HG03457 (cell line): ENCODE measurements around the gene NECAP2.
"Not testable (repeated sequence)": the region's sequence is repeated elsewhere in the genome, so short reads cannot be mapped to it uniquely, and the experiment has no call there.

Experiments used
- ATAC-seq: cut with Tn5 transposase; IDR thresholded peaks from one replicate; pipeline ENCODE4 v1.9.1; 2021; ENCODE audit warnings: moderate number of reproducible peaks; ENCODE audit not compliant: unreplicated experiment

The NECAP2 gene

DNA sequence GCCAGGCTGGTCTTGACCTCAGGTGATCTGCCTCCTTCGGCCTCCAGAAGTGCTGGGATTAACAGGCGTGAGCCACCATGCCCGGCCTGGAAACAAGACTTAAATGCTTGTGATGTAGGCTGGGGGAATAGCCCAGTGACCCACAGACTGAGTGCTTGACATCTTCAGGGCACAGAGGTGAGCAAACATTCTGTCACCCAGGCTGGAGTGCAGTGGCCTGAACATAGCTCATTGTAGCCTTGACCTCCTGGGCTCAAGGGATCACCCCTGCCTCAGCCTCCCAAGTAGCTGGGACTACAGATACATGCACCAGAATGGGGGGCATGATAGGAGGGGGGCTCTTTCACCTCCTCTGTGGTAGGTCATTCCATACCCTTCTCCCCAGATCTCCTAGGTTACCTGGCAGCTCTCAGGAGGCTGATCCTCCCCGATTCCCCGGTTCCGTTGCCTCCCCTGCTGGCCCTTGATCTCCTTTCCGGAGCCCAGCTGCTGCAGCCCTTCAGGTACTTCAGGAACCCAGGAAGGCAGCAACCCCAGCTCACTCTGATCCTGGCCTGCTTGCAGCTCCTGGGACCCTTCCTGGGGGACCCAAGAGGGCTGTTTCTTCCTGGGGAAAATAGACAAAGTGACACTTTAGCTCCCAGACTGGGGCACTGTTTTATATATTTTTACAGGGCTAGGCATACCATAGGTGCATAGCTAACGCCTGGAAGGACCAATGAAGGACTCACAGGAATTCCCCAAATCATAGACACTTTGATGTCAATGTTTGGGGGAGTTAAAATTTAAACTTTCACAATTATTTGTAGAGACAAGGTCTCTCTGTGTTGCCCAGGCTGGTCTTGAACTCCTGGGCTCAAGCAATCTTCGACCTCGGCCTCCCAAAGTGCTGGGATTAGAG lies 15.1 kb upstream of the NECAP2 start:
- ATAC-seq = no peak

DNA sequence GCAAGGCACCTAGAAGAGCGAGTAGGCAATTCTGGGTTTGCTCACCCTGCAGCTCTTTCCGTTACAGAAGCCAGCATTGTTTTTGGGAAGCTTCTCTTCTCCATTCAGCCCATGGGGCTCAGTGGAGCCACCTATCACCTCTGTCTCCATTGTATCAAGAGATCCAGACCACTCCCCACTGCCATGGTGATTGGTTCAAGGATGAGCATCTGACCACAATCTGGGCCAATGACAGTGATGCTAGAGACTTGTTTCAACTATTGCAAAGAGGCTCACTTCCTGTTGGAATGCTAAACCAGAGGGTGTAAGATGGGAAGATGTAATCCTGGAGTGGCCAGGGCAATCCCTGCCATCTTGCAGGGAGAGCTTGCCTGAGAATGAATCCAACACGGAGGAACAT lies 9.9 kb upstream of the NECAP2 start:
- no peak for ATAC-seq

DNA sequence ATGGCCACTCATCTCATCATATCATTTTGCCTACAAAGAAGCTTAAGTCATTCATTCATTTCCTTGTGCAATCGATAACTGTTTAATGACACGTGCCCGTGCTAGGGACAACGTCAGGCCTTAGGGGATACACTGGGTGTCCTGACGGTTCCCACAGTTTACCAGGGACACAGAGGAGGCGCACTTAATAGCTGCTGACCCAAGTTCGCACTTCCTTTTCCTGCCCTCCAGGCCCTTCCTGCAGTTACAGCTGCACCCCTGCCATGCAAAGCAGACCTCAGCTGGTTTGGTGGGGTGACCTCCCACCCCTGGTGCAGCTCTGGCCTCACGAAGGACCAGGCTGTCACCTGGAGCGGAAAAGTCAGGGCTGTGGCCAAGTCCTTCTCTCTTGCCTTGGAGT lies 7.5 kb upstream of the NECAP2 start:
- ATAC-seq = no peak

DNA sequence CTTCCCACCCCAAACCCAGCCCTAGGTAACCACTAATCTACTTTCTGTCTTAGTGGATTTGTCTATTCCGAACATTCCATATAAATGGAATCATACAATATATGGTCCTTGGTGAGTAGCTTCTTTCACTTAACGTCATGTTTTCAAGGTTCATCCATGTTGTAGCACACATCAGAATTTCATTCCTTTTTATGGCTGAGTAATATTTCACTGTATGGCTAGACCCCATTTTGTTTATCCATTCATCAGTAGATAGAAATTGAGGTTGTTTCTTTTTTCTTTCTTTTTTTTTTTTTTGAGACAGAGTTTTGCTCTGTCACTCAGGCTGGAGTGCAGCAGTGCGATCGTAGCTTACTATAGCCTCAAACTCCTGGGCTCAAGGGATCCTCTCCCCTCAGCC lies 6.5 kb upstream of the NECAP2 start:
- no peak for ATAC-seq

DNA sequence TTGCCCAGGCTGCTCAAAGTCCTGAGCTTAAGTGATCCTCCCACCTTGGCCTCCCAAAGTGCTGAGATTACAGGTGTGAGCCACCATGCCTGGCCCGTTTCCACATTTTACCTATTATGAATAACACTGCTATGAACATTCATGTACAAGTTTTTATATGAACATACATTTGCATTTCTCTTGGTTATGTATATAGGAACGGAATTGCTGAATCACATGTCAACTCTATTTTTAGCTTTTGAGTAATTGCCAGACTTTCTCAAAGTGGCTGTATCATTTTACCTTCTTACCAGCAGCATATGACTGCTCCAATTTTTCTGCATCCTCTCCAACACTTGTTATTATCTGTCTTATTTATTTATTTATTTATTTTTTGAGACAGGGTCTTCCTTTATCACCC lies 6.0 kb upstream of the NECAP2 start:
- ATAC-seq = no peak

DNA sequence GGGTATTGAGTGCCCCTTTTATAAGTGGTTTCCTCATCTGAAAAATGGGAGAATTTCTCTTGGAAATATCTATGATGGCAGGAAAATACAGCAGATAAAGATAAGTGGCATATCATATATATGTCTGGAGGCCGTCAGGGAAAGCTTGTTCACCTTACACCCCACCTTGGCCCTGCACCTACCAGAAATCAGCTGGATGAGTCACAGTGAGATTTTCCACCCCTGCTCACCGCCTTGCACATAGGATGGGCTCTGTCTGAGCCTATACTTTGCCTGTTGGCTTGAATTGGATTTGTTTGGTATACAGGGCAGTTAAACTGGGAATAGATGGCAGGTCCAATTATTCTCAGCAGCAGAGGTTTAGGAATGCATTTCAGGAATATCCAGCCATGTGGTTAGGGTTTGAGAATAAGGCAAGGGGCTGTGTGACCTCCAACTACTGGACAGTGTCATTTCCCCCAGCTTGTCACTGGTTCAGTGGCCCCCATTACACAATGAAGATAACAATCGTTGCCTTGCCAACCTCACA lies 3.5 kb upstream of the NECAP2 start, which contains the start of gene SPATA21:
Gene SPATA21 (minus strand): TSS at position 479 of the 529 bp plus-strand sequence. CDS start 6,053 bp downstream, outside the sequence.
- no peak for ATAC-seq

DNA sequence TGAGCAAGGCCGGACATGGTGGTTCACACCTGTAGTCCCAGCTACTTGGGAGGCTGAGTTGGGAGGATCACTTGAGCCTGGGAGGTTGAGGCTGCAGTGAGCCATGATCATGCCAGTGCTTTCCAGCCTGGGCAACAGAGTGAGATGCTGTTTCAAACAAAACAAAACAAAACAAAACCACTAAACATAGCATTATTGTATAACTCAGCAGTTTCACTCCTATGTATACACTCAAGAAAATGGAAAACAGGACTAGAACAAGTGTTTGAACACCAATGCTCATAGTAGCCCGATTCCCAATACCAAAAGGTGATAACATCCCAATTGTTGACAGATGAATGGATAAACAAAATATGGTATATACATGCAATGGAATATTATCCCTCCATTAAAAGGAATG lies 2.0 kb upstream of the NECAP2 start:
- ATAC-seq = no peak

DNA sequence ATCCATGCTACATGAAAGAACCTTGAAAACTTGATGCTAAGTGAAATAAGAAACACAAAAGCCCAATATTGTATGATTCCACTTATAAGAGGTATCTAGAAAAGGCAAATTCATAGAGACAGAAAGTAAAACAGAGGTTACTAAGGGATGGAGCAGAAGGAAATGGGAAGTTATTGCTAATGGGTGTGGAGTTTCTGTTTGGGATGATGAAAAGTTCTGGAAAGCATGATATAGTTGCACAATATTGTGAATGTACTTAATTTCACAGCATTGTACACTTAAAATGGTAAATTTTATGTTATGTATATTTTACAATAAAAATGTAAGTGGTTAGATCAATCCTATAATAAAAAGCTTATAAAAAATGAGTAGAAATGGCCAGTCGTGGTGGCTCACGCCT lies 1.6 kb upstream of the NECAP2 start:
- no peak for ATAC-seq

DNA sequence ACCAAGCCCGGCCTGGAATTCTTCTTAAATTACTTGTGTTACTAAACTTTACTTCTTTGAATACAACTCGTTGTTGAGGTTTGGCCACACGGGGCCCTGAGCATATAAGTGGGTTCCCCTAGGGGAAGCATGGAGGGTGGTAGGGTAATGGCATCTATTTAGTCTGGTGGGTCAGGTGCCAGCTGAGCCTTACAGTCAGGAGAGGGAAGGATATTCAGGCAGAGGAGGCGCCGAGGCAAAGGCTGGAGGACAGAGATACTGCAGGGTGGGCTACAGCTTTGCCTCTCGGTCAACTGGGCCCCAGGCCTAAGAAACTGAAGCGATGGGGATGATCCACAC lies 424 bp upstream of the NECAP2 start:
- ATAC-seq = peak; percentile 15

DNA sequence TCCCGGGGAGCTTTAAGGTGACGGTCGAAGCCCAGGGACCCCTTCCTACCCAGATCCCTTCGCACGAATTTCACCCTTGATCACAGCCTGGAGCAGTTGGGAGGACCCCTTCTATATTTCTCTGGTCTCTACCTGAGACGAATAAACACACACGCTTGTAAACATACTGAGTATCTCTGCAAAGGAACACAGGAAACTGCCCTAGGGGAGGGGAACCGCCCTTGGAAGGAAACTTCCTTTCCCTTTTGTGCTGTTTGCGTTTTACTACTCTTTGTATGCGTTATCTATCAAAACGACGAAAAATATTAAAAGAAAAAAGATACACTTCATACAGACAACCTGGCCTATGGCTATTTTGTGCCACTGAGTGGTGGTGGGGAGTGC lies 750 bp downstream of the NECAP2 start:
- no peak for ATAC-seq

DNA sequence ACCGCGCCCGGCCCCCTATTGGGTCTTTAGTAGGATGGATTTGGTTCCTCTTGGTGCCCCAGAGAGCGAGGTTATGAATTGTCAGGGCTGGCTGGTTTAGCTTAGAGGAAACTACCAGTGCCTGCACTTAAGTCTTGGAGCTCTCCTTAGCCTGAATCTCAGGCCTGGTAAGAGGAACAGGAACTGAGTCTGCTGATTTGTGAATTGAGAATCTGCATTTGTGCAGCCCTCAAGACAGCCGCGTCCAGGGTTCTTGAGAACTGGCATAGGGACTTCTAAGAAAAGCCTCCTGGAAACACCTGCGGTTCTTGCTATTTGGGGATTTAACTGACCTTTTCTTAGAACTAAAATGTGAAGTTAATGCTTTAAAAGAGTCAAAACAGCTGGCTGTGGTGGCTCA lies 1.7 kb downstream of the NECAP2 start:
- no peak for ATAC-seq

DNA sequence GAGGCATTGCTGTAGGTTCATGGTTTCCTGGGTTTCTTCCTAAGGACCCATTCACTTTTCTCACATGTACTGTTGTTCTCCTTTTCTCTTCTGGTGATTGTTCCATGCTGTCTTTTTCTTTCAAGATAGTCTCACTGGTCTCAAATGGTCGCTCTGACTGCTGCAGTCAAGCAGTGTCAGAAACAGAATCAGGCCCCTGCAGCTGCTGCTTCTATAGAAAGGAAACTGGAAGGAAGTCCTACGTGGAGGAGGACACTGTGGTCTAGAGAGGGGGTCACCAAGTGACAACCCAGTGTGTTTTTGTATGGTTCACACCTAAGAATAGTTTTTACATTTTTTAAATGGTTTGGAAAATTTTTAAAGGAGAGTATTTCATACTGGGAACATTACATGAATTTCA lies 2.4 kb downstream of the NECAP2 start:
- ATAC-seq = no peak

DNA sequence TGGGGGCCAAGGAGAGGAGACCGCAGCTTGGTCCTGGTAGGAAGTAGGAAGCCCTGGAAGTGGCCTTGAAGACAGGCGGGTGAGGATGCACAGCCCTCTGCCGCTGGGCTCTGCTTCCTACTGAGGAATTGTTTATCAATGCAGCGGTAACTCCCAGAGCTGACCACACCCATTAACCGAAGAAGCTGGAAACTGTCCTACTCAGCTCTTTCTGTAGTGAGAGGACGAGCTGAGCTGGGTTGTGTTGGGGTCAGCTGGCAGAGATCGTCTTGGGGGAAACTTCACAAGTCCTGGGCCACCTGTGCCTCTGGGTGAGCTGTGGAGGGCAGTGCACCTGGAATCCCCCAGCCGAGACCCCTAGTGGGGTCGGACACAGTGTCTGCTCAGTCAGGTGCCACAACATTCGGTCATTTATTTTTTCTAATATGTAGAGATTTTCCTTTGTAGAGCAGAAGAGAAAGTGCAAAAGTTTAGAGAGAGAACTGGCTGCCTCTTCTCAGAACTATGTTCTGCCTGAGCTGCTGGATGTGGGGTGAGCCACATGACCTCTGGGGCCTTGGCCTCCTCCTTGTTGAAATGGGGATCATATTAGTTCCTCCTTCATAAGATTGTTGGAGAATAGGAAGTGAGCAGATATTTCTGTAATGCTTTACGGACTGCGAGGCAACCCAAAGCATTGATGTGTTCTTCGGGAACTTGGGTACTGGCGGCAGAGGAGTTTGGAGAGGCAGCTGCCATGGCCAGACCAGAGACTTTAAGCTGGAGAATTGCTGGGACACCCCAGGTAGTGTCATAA lies 3.6 kb downstream of the NECAP2 start:
- ATAC-seq = no peak

DNA sequence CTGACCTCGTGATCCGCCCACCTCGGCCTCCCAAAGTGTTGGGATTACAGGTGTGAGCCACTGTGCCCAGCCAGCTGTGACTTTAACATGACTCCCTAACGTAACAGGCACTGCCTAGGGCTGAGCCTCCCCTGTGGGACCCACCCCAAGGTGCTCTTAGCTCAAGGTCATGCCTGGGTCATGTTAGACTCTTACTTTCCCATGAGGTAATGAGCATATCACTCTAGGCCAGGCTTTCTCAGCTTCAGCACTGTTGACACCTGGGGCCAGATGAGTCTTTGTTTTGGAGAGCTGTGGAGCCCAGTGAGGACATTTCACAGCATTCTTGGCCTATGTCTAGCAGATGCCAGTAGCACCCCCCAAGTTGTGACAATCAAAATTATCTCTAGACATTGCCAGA lies 4.5 kb downstream of the NECAP2 start:
- ATAC-seq = no peak

DNA sequence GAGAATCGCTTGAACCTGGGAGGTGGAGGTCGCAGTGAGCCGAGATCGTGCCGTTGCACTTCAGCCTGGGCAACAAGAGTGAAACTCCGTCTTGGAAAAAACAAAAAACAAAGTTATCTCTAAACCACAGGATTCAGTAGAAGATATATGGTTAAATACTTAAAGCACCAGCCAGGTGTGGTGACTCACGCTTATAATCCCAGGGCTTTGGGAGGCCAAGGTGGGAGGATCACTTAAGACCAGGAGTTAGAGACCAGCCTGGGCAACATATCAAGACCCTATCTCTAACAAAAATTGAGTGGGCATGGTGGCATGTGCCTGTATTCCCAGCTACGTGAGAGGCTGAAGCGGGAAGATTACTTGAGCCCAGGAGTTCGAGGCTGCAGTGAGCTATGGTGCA lies 5.6 kb downstream of the NECAP2 start:
- no peak for ATAC-seq

DNA sequence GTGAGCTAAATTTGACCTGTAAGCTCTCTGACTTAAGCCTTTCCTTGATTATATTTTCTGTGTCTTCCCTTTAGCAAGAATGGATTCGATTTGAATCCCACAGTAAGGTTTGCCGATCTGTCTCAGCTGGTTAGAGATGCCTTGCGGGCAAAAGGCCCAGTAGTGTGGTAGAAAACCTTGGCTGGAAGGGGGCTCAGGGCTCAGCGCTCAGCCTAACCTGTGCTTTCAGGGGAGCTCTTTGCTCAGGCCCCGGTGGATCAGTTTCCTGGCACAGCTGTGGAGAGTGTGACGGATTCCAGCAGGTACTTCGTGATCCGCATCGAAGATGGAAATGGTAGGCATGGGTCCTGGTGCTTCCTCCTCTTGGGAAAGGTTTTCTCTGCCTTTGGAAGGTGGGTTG lies 7.1 kb downstream of the NECAP2 start:
- ATAC-seq = no peak

DNA sequence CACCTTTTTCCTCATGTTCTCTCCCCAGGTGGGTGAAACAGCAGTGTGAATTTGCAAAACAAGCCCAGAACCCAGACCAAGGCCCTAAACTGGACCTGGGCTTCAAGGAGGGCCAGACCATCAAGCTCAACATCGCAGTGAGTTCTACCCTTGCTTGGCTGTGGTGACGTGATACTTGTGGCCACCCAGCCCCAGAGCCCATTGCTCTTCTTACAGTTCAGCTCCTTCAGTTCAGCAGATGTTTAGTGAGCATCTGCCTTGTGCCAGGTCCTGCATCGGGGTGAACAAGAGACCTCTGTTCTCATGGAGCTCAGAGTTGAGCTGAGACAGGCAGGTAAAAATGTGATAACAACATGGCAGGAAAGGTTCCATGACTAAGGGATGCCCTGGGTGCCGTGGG lies 8.5 kb downstream of the NECAP2 start:
- ATAC-seq = no peak

DNA sequence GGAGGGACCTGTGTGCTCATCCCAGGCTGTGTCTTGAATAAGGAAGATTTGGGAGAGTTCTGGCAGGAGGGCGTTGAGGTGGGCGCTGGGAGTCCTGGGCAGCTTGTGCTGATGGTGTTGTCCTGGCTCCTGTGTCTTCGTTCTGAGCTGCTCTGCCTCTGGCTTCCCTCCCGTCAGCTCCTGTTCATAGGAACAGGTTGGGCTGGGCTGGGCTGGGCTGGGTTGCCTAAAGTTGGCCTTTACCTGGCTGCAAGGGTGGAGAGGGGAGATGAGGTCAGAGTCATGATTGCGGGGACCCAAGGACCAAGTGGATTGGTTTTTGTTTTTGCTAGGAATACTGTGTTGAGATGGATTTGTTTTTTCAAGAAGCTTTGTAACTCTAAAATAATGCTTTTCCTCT lies 9.1 kb downstream of the NECAP2 start:
- no peak for ATAC-seq

DNA sequence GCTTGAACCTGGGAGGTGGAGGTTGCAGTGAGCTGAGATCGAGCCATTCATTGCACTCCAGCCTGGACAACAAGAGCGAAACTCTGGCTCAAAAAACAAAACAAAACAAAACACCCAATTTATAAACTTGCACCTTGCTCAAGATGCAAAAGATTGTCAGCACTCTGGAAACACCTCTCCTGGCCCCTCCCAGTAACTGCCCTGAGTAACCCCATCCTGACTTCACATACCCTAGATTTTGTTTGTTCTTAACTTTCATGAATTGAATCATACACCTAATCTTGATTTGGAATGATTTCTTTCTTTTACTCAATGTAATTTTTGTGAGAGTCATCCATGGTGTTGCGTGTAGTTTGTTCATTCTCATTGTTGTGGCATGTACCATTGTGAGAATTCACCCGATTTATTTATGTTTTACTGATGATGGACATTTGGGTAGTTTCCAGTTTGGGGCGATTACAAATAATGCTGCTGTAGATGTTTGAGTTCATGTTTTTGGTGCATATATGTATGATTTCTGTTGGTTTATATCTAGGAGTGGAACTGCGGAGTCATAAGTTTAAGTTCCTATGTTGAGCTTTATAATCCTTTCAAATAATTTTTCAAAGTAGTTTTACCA lies 10.4 kb downstream of the NECAP2 start:
- ATAC-seq = no peak

DNA sequence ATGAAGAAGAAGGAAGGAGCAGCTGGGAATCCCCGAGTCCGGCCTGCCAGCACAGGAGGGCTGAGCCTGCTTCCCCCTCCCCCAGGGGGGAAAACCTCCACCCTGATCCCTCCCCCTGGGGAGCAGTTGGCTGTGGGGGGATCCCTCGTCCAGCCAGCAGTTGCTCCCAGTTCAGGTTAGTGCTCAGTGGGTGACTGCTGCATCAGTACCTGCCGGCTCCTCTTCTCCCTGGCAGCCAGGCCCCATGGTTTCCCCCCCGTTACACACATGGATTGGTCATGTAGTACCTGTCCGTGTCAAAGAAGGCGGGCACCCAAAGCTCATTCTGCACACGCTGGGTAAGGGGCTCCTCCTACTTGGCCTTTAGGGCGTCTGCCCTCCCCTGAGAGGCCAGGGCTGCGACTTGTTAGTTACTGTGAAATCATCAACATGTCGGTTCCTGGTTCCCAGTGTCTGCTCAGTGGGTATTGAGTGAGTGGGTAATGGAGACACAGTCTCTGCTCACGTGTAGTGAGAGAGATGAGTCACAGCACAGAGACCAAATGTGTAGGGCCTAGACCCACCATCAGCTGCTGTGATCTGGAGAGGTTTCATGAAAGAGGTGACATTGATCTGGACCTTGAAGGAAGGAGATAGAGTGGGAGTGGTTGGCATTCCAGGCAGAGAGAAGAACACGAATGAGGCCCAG lies 11.5 kb downstream of the NECAP2 start:
- no peak for ATAC-seq

DNA sequence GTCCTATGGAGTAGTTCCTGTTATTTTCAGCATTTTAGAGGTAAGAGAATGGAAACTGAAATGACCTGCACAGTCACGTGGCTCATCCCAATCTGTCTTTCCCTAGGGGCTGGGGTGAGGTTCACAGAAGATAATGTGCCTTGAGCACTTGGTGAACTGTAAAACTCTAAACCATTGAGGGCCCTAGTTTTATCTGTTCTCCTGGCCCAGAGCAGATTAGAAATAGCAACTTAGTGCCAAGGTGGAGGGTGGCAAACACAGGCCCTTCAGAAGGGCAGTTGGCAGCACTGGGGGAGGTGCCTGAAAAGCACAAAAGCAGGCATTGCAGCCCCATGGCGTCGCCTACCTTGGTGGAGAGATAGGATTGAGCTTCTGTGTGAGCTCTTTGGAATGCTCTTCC lies 14.4 kb downstream of the NECAP2 start:
- not testable (repeated sequence) for ATAC-seq
